Measurements from ENCODE around the gene TMEM187. TPM values are rescaled to one million over a fixed set of nuclear protein-coding genes. Genes with fewer than 3 reads are reported as not detected.
A peak's percentile ranks its signal among the peaks of the same experiment; 100 is the strongest.

The TMEM187 gene
- total RNA-seq, 1 donor from 2014 or later: 6.7 TPM

GRCh38 chrX:154022108-154022507, 49.6 kb downstream of the TMEM187 start:
- no peak for DNase-seq
- Mint-ChIP-seq H3K9me3 (ENCODE audit: unreplicated experiment) (peaks cover 3% of the 10 kb centered on the region), H3K27ac (ENCODE audit: unreplicated experiment) (no peak overlapping the region), H3K4me3 (ENCODE audit: unreplicated experiment) (no peak overlapping the region), H3K27me3 (ENCODE audit: unreplicated experiment) (peaks cover 5% of the 10 kb centered on the region), H3K4me1 (ENCODE audit: low read depth, unreplicated experiment) (peaks cover 13% of the 10 kb centered on the region), H3K36me3 (ENCODE audit: unreplicated experiment) (no peaks in the 10 kb centered on the region)
- TF ChIP-seq CTCF (IDR thresholded peaks at IDR 0.05; ENCODE audit: partially characterized antibody, unreplicated experiment): no peak

- peaks cover 3% of the 10 kb centered on the region for H3K9me3 Mint-ChIP-seq (ENCODE audit: unreplicated experiment)
- no peak for TF ChIP-seq CTCF (IDR thresholded peaks at IDR 0.05; ENCODE audit: partially characterized antibody, unreplicated experiment)
- H3K4me1 Mint-ChIP-seq (ENCODE audit: low read depth, unreplicated experiment): peaks cover 24% of the 10 kb centered on the region
- H3K36me3 Mint-ChIP-seq (ENCODE audit: unreplicated experiment): no peaks in the 10 kb centered on the region
- peaks cover 5% of the 10 kb centered on the region for H3K27me3 Mint-ChIP-seq (ENCODE audit: unreplicated experiment)
- peak overlapping the region; percentile 47 for H3K4me3 Mint-ChIP-seq (ENCODE audit: unreplicated experiment)
- H3K27ac Mint-ChIP-seq (ENCODE audit: unreplicated experiment): peak overlapping the region; percentile 76
- no peak for DNase-seq
Observed at GRCh38 chrX:154023276-154024000, 50.9 kb downstream of the TMEM187 start.

GRCh38 chrX:154024271-154024670, 51.7 kb downstream of the TMEM187 start:
- H3K4me3 Mint-ChIP-seq (ENCODE audit: unreplicated experiment): no peak overlapping the region
- DNase-seq: no peak
- H3K4me1 Mint-ChIP-seq (ENCODE audit: low read depth, unreplicated experiment): peaks cover 24% of the 10 kb centered on the region
- TF ChIP-seq CTCF (IDR thresholded peaks at IDR 0.05; ENCODE audit: partially characterized antibody, unreplicated experiment): no peak
- peaks cover 5% of the 10 kb centered on the region for H3K27me3 Mint-ChIP-seq (ENCODE audit: unreplicated experiment)
- no peak overlapping the region for H3K27ac Mint-ChIP-seq (ENCODE audit: unreplicated experiment)
- H3K9me3 Mint-ChIP-seq (ENCODE audit: unreplicated experiment): peaks cover 3% of the 10 kb centered on the region
- H3K36me3 Mint-ChIP-seq (ENCODE audit: unreplicated experiment): no peaks in the 10 kb centered on the region

GRCh38 chrX:154025230-154025629, 52.7 kb downstream of the TMEM187 start:
- Mint-ChIP-seq H3K4me1 (ENCODE audit: low read depth, unreplicated experiment) (peaks cover 24% of the 10 kb centered on the region), H3K4me3 (ENCODE audit: unreplicated experiment) (no peak overlapping the region), H3K27me3 (ENCODE audit: unreplicated experiment) (peaks cover 5% of the 10 kb centered on the region), H3K36me3 (ENCODE audit: unreplicated experiment) (no peaks in the 10 kb centered on the region), H3K27ac (ENCODE audit: unreplicated experiment) (no peak overlapping the region), H3K9me3 (ENCODE audit: unreplicated experiment) (peaks cover 3% of the 10 kb centered on the region)
- TF ChIP-seq CTCF (IDR thresholded peaks at IDR 0.05; ENCODE audit: partially characterized antibody, unreplicated experiment): no peak
- DNase-seq: peak; percentile 34

Data from glutamatergic neuron (in vitro differentiated cells).